NCI-H1092 (cell line): Measurements from ENCODE around the gene TMX1.

Source experiments
- DNase-seq: peaks from one replicate; lab custom pipeline; 2025; lab: John Stamatoyannopoulos, UW

TMX1 gene

DNA sequence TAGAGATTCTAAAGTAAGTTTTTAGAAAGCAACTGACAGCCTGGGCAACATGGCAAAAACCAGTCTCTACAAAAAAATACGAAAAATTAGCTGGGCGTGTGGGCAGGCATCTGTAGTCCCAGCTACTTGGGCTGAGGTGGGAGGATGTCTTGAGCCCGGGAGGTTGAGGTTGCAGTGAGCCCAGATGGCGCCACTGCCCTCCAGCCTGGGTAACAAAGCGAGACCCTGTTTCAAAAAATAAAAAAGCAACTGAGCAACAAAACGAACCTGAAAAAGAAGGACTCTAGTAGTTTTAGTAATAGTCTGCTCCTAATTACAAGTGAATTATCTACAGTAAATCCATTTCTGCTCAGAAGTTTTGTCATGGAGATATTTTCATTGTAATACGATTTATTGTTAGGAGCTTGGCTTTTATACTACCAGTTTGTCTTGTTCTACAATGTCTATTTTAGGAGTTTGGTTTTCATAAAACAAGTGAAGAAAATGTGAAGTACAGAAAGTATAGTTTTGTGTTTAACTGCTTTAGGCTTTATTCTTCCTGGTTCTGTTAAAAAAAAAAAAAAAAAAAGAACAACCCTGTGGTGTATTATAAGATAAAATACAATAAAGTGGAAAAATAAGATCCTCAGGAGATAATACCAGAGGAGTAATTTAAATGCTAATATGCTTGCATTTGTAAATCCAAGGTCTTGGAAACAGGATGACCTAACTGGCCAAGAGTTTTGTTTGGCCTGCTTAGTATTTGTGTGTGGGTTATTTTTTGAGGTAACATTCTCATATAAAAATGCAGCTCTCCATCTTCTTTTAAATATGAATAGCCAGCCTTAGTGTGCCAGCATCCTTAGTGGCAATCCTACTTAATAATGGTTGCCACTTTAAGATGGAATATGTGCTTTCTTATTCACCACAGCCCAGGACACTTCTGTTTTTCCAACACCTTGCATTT lies 2.8 kb downstream of the TMX1 start:
- no peak for DNase-seq

DNA sequence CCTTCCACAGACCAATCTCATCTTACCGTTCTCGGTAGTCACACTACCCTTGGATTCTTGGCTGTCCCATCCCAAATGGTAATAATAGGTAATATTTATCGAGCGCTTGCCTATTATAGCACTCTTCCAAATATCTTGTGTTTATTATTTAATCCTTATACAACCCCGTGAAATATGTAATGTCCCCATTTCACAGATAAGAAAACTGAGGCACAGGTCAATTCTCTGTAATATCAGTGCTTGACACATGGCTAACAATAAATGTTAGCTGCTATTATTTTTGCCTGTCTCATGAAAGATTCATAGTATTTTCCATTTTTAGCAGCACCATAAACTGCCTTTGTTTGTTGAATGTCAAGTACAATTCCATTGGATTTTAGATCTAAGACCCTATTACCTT lies 4.5 kb downstream of the TMX1 start:
- no peak for DNase-seq

DNA sequence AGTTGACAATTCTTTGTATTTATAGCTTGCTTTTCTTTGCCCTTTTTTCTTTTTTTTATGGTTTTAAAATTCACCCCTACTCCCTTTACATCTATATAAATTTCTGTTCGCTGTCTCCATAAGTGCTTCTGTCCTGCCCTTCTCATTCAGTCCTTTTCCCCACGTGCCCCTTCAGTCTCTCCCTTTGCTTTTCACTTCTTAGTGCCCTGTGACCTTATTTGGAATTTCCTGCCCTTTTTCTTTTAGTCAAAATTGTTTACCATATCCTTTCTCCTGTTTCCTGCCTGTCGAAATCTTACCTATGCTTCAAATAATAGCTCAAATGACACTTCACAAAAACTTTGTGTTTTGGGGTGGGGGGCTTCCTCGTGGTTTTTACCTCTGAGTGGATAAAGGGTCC lies 6.0 kb downstream of the TMX1 start:
- DNase-seq: no peak

DNA sequence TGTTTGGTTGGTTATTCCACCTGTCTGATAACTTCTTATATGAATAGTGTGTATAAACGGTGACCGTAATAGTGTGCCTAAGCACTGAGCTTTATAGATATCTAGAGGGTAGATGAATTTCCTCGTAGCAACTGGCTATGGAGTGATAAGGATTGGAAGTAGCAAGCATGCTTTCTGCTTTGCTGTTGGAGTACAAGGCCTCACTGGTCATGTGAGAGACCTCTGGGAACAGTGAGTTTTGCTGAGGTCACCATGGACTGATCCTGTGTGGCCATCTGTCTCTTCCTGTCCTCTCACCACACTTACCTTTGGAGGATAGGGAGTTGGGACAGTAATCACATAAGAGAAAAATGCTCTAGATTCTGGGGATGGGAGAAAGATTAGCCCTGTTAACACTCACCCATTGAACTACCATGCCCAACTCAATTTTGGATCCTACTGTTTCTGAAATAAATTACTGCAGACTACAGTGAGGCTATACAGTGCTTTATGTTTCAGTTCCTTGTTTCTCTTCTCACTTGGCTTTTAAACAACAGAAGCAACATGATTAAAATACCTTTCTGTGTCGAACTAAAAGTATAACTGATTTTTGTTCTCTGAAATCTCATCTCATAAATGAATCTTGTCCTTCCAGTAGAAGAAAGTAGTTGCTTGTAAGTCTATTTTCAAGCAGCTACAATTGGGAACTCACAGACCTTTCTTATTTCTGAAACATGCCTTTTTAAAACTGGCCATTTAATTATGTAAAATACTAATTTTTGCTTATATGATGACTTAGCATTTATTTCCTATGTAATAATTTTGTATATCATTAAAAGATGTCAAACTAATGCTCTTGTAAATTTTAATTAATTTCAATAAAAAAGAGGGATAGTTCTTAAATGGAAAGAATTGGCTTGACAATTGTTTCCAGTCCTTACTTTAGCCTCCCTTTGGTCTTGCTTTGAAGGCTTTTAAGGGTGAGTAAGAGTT lies 8.3 kb downstream of the TMX1 start:
- DNase-seq: no peak

DNA sequence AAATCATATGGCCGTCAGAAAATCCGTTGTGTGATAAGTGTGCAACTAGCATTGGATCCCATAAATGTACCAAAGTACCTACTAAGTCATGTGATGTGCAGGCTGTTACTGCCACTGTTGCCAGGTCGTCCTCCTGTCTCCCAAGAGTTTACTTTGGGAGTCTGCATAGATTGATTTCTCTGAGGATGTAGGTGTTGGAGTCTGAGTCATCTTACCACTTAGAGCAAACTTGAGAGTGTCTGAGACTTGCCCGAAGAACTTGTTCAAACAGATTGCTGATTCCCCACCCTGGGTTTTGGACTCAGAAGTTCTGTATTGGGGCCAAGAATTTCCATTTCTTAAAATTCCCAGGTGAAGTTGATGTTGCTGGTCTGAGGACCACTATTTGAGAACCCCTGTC lies 11.4 kb downstream of the TMX1 start:
- no peak for DNase-seq

DNA sequence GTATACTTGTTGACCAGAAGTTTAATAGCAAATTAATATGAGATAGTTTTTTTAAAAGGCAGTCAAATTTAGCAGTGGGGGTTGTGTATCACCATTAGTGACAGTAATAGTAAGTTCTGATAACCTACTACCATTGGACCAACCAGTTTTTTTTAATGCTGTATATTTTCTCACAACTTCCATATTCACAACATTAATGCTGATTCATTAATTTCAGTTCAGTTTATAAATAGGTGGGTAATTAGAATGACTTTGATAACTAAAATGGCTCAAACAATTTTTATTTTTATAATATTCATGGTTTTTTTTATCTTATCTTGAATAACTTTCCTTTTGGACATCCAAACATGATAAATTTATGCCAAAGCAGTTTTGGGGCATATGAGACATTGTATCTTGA lies 13.8 kb downstream of the TMX1 start:
- no peak for DNase-seq

DNA sequence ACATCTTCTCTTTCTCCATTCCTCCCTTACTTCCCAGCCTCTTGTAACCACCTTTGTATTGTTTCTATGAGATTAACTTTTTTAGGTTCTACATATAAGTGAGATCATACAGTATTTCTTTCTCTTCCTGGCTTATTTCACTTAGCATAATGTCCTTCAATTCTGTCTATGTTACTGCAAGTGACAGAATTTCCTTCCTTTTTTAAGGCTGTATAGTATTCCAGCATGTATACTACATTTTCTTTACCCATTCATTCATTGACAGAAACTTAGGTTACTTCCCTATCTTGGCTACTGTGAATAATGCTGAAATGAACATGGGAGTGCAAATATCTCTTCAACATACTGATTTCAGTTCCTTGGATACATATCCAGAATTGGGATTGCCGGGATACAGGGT lies 18.2 kb downstream of the TMX1 start:
- DNase-seq: no peak

DNA sequence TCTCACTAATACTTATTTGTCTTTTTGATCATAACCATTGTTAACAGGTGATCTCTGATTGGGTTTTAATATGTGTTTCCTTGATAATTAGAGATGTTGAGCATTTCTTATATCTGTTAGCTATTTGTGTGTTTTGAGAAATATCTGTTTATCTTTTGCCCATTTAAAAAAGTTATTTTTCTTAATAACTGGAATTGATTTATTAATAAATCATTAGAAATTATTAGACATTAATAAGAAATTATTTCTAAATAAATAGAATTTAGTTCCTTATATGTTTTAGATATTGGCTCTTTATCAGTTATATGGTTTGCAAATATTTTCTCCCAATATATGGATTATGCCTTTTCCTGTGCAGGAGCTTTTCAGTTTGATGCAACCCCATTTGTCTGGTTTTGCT lies 18.7 kb downstream of the TMX1 start:
- no peak for DNase-seq

DNA sequence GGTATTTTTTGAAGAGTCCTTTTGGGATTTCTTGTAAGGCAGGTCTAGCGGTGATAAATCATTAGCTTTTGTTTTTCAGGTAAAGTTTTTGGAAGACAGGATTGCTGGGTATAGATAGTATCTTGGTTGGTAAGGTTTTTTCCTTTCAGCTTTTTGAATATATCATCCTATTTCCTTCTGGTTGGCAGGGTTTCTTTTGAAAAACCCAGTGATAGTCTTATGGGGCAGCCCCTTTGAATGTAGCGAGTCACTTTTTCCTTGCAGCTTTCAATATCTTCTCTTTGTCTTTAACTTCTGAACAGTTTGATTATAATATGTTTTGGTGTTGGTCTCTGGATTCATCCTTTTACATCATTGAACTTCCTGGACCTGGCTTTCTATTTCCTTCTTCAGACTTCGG lies 20.2 kb downstream of the TMX1 start:
- DNase-seq: no peak

DNA sequence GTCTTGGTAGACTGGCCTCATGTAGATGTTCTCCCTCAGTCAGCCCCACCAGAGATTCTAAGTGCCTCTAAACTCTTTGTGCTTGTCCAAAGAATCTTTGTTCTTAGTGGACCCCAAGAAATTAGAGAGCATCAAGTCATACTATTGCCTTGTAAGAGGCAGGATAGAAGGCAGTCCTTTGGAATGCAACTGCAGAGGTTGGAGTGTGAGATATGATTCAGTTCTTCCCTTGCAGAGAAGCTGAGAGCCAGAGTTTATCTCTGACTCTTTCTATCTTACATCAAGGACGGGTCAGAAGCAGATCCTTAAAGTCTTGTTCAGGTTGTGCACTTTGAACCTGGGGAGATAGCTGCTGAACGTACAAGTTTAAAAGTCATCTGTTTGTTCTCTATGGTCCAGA lies 21.1 kb downstream of the TMX1 start:
- DNase-seq: no peak

DNA sequence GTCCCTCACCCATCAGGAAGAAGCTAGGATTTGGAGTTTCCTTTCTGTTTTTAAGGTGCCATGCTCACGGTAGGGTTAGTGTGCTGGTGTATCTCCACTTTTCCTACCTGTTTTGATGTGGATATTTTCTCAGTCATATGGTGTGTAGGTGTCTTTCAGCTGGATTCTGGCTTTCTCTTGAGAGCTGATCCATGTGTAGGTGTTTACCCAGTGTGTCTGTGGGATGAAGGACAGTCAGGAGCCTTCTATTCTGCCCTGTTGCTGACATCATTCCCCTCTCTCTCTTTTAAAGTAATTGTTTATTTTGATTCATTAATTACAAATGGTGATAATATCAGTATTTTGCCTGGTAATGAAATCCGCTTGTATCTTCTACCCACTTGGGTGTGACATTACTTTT lies 22.8 kb downstream of the TMX1 start:
- no peak for DNase-seq

DNA sequence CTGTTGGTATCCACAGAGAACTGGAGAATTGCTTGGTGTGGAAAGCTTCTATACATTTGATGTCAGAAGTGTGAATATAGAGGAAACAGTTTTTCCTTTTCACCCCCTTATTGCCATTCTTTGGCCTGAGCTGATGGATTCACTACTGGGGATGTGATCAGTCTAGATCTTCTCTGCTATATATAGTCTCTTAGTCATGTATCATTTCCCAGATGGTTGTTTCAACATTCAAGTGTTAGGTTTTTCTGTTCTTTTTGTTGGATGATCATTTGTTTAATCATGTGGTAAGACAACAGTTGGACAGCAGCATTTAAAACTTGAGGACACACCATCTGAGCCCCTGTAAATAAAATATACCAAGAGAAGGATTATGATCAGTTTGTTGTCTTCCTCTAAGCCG lies 29.6 kb downstream of the TMX1 start:
- DNase-seq: no peak

DNA sequence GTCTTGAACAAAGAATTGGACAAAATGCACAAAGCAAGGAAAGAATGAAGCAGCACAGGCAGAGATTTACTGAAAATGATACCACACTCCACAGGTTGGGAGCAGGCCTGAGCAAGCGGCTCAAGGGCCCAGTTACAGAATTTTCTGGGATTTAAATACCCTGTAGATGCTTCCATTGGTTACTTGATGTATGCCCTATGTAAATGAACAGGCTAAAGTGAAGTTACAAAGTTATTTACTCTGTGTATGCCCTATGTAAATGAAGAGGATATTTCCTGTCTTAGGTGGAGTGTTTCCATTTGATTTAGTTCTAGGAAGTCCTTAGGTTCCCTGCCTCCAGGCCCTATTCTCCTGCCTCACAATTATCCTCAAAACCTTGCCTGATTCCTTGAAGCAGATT lies 36.6 kb downstream of the TMX1 start:
- DNase-seq: no peak

DNA sequence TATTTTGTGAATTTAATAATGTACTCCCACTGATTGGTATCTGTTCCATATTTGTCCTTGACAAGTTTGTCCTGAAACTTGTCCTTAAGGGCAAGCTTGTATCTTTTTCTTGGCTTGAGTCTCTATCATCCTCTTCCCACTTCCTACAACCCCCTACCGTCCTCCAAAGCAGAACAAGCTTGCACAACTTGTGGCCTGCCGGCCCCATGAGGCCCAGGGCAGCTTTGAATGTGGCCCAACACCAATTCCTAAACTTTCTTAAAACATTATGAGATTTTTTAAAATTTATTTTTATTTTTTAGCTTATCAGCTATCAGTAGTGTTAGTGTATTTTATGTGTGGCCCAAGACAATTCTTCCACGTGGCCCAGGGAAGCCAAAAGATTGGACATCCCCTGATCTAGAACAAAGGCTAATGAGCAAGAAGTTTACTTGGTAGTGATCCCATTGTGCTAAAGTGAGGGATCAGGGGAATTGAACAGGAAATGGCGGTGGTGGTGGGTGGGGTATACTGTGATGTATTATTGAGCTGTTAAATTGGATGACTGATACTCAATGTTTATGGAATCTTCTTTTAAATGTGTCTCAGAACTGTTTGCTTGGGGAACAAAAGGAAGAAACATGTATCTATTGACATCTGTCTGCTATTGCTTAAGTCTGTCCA lies 37.8 kb downstream of the TMX1 start:
- DNase-seq: no peak

DNA sequence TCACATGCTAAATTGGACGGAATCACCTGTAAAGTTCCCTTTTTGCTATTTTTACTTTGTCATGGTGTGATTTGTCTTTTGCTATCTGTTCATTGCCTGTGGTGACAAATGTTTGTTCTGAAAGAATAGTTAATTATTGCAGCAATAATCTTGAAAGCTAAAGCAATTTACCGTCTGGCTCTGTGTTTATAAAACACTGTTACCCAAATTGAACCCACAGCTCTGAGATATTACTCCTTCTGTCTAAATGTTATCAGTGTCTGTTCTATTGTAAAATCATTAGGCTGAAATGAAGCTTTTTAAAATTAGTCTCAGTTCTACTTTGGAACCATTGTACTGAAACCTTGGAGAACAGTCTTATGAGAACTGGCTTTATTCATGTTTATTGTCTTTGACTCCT lies 42.5 kb downstream of the TMX1 start:
- no peak for DNase-seq

DNA sequence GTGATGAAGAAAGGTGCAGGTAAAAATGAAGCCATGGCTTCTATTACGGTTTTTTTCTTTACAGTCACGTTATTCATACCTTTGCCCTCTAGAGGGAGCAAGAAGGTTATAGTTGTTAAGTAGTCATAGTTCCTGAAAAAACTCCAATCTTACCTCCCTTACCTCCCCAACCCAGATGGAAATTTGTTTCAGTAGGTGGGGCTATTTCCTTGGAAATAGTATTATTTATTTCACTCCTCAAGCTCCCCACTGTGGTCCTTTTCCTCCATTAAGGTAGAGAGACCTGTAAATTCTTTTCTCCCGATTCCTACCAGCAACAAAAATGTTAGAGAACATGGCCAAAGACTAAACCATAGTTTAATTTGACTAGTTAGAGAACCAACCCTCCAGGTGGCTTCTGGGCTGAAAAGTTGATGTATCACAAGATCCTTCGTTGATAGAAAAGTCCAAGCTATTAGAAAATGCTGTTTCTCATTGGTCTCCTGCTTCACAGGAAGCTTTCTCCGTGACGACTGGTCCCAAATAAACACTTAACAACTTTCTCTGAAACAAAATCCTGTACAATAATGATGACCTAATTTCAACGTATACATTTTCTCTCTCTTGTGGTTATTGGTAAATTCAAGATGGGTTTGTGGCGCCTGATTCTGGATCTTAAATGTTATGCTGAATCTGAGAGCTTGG lies 43.5 kb downstream of the TMX1 start:
- peak; percentile 82 for DNase-seq

DNA sequence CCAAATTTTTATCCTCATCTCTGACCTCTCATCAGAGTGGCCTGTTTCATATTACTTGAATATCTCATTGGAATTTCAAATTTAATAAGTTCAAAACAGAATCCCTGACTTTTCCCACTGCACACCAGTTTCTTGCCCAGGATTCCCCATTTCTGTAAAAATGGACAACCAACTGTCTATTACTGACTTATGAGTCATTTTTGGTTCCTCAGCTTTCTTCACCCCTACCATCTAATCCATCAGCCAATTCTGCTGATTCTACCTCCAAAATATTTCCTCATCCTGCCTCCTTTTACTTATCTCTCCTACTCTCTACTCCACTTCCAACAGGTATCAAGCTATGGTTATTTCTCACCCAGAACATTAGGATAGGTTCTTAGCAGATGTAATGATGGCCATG lies 44.2 kb downstream of the TMX1 start:
- no peak for DNase-seq

DNA sequence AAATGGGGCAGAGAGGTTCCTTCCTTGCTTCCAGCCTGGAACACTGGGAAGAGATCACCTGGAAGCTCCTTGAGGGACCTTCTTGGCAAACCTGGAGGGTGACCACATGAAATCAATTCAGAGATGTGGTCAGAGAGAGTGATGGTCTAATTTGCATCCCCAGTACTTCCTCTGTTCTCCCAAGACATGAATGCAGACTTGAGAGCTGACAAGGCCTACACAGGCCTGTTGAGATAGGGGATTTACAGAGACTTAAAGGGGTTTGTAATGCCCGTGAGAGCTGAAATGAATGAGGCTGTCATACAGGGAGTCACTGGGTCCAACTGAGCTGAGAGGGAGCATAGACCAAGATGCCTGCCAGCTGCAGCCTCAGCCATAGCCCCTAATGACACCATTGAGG lies 45.1 kb downstream of the TMX1 start:
- no peak for DNase-seq

DNA sequence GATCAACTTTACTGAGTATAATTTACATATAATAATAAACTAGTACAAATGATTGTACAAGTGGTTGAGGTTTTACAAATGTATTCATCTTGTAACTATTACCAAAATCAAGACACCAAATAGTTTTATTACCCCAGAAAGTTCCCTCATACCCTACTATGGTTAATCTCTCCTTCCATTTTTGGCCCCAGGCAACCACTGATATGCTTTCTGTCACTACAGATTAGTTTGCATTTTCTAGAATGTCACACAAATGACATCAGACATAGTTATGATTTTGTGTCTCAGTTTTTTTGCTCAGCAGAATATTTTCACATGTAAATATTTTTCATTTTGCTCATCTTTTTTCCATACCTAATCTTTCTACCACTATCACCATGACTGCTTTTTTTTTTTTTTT lies 49.1 kb downstream of the TMX1 start:
- DNase-seq: no peak

DNA sequence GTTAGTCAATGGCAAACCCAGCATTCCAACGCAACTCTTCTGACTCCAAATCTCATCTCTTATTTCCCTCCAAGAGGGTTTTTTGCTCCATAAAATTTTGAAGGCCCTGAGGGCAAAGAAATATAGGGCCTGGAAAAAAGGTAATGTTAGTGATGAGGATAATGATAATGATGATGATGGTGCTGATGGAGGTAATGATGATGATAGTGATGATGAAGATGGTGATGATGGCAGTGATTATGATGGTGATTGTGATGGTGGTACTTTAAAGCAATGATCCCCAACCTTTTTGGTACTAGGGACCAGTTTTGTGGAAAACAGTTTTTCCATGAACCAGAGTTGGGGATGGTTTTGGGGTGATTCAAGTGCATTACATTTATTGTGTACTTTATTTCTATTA lies 50.1 kb downstream of the TMX1 start:
- DNase-seq: no peak

DNA sequence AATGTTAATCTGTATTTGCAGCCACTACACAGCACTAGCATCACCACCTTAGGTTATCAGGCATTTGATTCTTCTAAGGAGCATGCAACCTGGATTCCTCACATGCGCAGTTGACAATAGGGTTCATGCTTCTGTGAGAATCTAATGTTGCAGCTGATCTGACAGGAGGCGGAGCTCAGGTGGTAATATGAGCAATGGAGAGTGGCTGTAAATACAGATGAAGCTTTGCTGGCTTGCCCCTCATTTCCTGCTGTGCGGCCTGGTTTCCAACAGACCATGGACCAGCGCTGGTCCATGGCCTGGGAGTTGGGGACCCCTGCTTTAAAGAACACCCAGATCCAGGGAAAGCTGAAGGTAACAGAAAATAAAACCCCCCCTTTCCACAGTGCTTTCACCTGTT lies 51.0 kb downstream of the TMX1 start:
- no peak for DNase-seq
